Ammon's horn (tissue), 1 donor: ENCODE results near the gene GTSF1L.

ENCODE experiments used
- DNase-seq: peaks from one replicate; pipeline ENCODE4 v3.0.0-alpha.2; 2016; ENCODE audit warnings: low spot score

GTSF1L gene

GRCh38 chr20:43746344-43747137, 19.7 kb upstream of the GTSF1L start:
- DNase-seq: no peak

GRCh38 chr20:43744966-43745730, 18.3 kb upstream of the GTSF1L start:
- DNase-seq: no peak

- DNase-seq: no peak
Measured at GRCh38 chr20:43744151-43744611, 17.4 kb upstream of the GTSF1L start.

GRCh38 chr20:43740642-43741041, 13.8 kb upstream of the GTSF1L start:
- DNase-seq: no peak

GRCh38 chr20:43739148-43739749, 12.4 kb upstream of the GTSF1L start:
- no peak for DNase-seq

GRCh38 chr20:43737925-43738324, 11.1 kb upstream of the GTSF1L start:
- no peak for DNase-seq

GRCh38 chr20:43736588-43737158, 9.9 kb upstream of the GTSF1L start:
- no peak for DNase-seq

DNA sequence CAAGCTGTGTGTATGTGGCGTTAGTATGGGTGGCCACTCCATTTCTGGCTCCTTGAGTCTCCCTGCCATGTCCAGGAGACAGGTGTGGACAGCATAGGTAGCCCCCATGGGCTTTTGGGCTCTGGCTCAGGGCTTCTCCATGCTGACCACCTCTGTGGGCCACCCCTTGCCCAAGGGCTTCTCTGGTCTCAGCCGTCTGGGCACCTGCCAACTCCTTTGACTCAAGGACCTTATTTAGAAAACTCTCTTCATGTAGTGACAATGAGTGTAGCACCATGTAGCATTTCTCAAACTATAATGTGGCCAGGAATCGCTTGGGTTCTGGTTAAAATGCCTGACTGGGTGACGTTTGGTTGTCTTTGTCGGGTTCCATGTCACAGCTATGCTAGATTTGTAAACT, 5.1 kb upstream of the GTSF1L start:
- DNase-seq: no peak

DNA sequence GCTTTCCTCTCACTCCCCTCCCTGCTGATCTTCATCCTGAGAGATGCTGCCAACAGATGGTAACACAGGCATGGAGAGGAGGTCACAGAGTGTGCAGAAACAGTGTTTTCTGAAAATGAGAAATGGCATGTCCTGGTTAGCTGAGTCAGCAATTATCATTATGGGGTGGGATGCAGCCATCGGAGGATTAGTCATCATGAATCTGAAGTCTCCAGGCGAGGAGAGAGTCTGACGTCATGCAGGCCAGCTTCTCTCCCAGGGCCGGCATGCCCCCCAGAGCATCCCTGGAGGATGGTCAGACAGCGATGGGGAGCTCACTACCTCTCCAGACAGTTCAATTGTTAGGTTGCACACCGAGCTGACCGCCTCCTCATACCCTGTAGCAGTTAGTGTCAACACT, 4.7 kb upstream of the GTSF1L start:
- no peak for DNase-seq

- no peak for DNase-seq
Measured at GRCh38 chr20:43728686-43729255, 2.0 kb upstream of the GTSF1L start.

- DNase-seq: no peak
Measured at GRCh38 chr20:43727980-43728590, 1.3 kb upstream of the GTSF1L start.

DNA sequence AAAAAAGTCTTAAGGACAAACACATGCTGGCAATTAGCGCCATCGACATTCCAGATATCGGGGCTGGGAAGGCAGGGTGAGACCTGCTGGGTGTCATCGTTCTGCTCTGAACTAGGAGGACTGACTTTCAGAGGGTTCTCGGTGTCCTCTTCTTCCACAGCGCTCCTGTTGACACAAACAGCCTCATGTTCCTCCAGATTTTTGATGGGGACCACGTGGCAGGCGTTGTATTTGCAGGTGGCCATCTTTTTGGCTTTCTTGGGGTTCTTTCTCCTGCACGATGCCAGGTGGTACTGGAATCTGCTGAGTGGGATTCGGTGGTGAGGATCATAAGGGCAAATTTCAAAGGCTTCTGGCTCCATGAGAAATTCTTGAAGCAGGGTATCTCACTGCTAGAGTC, 469 bp downstream of the GTSF1L start:
- DNase-seq: no peak

- DNase-seq: no peak
Measured at GRCh38 chr20:43725666-43726065, 1.1 kb downstream of the GTSF1L start.

DNA sequence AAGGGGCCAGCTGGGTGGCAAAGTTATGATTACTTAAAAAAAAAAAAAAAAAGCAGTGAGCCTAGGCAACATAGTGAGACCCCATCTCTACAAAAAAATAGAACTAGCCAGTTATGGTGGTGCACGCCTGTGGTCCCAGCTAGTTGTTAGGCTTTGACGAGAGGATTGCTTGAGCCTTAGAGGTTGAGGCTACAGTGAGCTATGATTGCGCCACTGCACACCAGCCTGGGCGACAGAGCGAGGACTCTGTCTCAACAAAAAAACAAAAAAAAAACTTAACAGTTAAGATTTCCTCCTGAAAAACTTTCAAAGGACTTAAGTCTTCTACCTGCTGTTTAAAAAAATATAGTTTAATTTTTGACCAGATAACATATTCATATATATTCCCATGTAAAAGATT, 2.4 kb downstream of the GTSF1L start:
- no peak for DNase-seq

DNA sequence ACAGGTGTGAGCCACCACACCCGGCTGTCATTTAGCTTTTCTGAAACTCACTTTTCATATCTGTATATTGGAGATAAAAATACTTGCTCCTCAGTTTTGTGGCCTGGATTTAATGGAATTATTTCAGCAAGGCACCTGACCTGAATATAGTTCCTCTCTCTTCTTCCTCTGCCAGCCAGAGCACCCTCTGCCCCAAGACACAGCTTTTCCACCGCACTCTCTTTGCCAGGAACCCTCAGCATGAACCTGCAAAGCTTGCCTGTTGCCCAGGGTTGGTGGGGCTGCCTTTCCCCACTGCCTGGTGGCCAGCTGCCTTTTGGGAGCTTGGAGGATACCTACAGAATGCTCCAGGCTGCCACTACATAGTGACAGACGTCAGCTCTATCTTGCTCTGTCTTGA, 3.1 kb downstream of the GTSF1L start:
- no peak for DNase-seq

DNA sequence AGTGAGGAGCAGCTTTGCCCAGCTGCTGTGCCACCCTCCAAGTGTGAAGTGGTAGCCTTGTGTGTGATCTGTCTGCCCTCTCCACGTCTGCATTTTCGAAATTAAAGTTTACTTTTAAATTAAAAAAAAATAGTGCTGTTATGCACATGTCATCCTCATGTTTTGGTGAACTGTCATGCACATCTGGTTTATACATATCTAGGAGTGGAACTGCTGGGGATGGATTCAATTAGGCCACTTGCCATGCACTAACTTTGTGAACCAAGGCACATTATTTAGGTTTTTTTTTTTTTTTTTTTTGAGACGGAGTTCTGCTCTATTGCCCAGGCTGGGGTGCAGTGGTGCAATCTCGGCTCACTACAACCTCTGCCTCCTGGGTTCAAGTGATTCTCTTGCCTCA, 3.6 kb downstream of the GTSF1L start:
- DNase-seq: no peak

DNA sequence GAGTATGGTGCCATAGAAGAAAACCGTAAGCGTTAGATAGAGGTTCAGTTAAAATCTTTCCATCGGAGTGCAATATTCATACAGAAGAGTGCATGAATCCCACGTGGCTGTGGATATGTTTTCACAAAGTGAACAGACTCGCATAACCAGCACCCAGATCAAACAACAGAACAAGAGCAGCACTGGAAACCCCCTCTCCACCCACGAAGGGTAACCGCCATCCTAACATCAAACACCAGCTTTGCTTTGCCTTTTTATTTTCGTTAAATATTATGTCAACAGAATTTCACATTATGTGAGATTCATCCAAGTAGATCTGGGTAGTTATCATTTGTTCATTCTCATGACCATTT, 4.7 kb downstream of the GTSF1L start:
- no peak for DNase-seq

DNA sequence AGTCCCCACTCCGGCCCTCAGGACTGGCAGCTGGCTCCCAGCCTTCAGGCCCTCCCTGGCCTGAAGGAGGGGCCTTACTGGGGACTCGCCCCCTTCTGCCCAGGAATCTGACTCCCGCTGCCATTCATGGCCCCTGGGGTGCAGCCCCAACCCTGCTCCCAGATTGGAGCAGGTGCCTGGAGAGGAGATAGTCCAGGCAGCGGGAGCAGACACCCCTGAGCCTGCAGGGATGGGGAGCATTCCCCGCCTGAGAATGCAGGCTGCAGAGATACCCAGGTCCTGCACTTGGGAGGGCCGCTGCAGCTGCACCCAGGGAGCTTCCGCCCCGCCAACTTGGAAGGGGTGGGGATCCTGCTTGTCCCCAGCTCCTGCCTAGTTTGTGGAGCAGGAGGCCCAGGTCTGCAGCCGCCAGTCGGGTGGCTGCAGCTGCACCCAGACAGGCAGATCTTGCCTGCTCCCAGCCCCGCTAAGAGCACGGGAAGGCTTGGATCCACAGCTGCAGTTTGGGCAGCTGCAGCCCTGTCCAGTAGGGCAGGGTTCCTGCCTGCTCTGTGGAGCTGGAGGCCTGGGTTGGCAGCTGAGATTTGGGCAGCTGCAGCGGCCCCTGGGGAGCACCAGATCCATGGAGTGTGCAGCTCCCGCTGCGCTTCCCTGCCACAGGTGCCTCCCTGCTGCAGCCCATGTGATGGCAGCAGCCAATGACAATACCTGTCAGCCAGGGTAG, 5.2 kb downstream of the GTSF1L start:
- no peak for DNase-seq

DNA sequence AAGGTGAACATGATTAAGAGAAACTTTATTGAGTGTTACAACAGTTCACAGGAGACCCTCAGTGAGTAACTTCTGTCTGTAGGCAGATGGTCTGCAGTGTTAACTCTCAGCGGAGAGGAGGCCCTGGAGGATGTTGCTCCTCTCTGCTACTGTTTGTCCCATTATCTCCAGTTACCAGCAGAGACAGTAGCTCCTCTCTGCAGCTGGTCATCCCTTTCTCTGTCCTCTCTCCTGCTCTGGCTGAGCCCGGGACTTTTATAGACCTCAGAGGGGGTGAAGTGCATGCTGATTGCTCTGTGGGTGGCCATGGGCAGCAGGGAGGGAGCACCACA, 5.7 kb downstream of the GTSF1L start:
- DNase-seq: no peak

GRCh38 chr20:43720007-43720406, 6.8 kb downstream of the GTSF1L start:
- DNase-seq: no peak

- no peak for DNase-seq
Measured at GRCh38 chr20:43717616-43717995, 9.2 kb downstream of the GTSF1L start.
